ENCODE measurements around the gene ADGRV1.

GRCh38 chr5:91010090-91010489, 451.5 kb downstream of the ADGRV1 start:
- TF ChIP-seq CTCF (IDR thresholded peaks at IDR 0.05): no peak
- TF ChIP-seq EP300 (IDR thresholded peaks at IDR 0.05): no peak
- peak; percentile 58 for TF ChIP-seq POLR2AphosphoS5 (IDR thresholded peaks at IDR 0.05)
- TF ChIP-seq POLR2A (IDR thresholded peaks at IDR 0.05): no peak
